ENCODE measurements around the gene GAPDHS.
A peak's percentile ranks its signal among the peaks of the same experiment; 100 is the strongest.

GAPDHS gene

DNA sequence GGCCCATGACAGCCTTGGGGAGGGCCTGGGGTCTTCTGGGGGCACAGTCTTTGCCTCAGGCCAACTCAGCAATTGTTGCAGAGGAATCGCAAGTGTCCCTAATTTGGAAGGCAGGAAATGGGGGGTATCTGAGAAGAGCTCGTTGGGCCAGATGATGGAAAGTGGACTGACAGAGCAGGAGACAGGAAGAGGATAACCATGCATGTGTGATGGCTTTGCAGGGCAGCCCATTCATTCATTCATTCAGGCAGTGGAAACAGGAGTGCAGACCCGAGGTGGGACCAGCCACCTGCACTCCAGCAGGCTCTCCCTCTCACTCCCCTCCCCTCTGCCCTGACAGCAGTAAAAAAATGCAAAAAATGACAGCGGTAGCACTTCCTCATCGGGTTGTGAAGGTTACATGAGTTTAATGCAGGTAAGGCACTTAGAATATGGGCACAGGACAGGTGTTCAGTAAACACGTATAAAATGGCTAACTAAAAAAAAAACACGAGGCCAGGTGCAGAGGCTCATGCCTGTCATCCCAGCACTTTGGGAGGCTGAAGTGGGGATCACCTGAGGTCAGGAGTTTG lies 7.2 kb downstream of the GAPDHS start:
- DNase-seq, result no peak

- no peak for DNase-seq
Observed at GRCh38 chr19:35542209-35542608, 9.0 kb downstream of the GAPDHS start.

DNA sequence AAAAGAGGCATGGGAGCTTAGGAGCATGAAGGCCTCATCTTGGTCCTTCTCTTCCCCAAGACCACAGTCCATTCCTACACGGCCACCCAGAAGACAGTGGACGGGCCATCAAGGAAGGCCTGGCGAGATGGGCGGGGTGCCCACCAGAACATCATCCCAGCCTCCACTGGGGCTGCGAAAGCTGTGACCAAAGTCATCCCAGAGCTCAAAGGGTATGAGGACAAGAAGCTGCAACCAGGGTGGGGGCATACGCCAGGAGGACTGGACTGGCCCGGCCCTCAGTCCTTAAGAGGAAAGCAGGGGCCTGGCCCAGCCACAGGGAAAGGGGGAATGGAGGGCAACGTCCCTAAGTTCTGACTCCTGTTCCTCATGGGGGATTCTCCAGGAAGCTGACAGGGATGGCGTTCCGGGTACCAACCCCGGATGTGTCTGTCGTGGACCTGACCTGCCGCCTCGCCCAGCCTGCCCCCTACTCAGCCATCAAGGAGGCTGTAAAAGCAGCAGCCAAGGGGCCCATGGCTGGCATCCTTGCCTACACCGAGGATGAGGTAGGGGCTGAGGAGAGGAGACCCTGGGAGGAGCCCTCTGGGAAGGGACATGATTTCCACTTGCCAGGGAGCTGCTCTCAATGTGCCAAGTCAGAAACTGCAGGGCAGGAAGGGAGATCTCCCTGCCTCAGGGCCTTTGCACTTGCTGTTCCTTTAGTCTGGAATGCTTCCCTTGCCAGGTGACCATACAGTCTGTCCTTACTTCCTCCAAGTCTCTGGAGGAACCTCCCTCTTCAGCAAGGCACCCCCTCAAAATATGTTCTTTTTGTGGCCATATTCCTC lies 10.2 kb downstream of the GAPDHS start:
- DNase-seq, result no peak

DNA sequence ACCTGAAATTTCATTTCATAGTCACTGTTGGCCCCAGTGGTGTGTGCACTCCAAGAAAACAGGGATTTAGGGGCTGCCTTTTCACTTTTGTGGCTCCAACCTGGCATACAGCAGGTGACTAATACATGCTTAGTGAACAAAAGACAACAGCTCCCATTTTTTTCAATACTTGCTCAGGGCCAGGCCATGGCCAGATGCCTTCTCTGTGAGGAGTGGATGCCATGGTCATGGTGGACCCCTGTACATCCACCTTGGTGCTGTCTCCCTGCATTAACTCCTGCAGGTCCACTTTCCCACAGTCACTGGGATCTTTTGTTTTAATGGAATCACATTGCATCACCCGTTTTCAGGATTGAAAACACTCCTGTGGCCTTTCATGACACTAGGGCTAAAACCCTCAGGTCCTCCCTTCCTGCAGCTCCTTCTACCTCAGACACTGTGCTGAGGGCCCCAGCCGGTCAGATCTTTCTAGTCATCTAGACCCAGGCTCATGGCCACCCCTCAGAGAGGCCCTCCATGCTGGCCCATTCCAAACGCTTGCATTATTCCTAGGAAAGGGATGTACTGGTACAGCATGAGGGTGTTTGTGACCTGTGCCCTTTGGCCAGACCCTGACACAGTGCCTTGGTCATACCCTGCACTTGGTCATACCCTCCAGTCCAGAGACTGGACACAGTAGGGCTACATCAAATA lies 11.0 kb downstream of the GAPDHS start:
- no peak for DNase-seq

GRCh38 chr19:35545001-35545854 lies 12.0 kb downstream of the GAPDHS start, which contains the start of gene TMEM147:
TSS of gene TMEM147 (plus strand) at chr19:35545626. CDS start at chr19:35545740, 114 bp downstream.
- DNase-seq, result peak; percentile 93 to 98 (median 96)

DNA sequence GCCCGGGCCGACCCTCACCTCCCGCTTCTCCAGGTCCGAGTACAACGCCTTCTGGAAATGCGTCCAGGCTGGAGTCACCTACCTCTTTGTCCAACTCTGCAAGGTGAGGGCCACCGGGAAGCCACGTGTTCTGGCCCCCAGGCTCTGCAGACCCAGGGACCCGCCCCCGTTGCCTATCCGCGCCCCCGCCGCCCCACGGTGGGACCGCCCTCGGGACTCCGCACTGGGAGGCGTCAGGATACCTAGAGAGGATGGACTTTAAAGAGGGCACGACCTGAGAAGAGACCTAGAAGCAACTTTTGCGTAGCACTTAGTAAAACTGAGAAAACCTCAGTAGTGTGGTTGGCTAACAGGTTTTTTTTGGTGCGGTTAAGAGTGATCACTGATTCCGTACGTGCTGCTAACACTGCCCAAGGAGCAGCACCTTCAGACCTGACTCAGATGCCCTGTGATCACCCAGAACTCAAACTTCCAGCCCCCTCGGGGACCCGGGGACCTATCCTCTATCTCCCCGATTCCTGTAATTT lies 12.7 kb downstream of the GAPDHS start:
- peak in 2 of 4 experiments; percentile 25 to 39 for DNase-seq

GRCh38 chr19:35546532-35546931 lies 13.3 kb downstream of the GAPDHS start:
- DNase-seq, result no peak

DNA sequence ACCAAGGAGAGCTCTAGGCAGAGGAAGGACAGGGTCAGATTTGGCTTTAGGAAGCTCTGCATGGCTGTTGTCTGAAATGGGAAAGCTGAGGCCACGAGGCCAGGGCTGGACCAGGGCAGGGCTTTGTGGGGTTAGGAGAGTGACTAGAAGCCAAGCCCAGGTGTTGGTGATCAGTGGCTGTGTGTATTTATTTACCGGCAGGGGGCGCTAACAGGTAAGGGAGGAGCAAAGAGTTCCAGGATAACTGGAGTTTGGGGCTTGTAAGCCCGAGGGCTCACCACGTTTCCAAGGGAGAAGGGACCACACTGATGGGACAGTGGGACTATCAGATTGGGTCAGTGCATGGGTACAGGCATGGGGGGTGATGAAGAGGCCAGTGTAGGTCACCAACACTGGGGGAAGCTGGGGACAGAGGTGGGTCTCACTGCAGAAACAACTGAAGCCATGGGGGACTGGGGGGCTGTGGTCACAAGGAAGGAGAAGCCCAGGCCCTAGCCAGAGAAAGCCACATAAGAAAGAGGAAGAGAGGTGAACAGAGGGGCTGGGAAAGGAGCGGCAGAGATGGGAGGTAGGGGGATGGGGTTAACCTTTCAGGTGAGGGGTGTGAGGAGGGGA lies 16.0 kb downstream of the GAPDHS start:
- DNase-seq, result peak; percentile 74 to 88 (median 78)

DNA sequence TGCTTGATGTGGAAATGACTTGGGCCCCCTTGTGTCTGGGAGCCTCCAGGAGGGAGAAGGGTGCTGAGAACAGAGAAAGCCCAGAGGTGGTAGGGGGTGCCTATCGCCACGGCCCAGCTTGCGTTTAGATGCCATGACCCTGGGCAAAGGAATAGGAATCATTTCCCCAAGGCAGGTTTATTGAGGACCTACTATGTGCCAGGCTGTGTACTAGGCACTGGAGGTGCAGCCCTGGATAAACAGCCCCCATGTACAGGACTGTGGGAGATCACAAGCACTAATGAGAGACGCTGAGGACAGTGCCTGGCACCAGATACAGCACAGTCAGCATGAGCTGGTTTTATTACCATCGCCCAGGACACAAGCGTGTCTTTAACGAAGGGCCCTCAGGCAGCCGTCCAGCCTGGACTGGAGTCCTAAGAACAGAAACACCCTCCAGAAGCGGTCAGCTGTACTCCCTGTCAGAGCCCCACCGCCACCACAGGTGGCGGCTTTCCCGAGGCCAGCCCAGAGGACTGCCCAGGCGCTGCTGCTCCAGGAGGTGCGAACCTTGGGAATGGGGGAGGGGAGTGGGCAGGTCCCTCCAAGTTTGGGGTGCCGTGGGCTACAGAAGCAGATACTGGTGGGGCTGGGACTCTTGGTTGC lies 16.7 kb downstream of the GAPDHS start:
- DNase-seq, result no peak

GRCh38 chr19:35551091-35551810 lies 18.0 kb downstream of the GAPDHS start:
- no peak for DNase-seq

DNA sequence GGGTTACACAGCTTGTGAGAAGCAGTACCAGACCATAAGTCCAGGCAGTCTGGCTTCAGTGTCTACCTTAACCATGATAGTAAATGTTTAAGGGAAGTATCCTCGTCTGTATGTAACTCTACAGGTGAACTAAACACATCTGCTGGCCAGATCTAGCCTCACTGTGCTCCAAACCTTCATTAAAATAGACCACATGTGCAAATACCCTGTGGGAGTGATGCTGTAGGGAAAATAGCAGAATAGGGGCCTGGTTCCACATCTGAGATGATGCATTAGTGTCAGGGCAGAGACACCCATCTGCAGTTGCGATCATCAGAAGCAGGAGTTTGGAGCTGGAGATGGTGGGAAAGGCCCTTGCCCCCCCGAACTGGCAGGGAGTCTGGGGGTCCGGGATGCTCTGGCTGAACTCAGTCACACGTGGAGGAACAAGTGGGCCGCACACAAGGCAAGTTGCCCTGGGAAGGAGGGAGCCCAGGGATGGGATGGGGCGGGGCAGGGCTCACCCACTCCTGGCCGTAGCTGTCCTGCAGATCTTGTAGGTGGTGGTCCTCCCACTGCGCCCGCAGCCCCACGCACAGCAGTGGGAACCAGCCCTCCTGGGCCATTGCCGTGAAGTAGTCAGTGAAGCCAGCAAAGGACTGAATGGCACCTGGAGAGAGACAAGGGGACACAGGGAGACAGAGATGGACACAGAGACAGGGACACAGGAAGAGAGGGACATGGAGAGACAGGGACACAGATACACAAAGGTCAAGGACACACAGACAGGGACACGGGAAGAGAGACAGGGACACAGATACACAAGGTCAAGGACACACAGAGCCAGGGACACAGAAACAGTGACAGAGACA lies 19.5 kb downstream of the GAPDHS start:
- DNase-seq, result no peak

GRCh38 chr19:35553385-35554000 lies 20.2 kb downstream of the GAPDHS start:
- DNase-seq, result no peak

DNA sequence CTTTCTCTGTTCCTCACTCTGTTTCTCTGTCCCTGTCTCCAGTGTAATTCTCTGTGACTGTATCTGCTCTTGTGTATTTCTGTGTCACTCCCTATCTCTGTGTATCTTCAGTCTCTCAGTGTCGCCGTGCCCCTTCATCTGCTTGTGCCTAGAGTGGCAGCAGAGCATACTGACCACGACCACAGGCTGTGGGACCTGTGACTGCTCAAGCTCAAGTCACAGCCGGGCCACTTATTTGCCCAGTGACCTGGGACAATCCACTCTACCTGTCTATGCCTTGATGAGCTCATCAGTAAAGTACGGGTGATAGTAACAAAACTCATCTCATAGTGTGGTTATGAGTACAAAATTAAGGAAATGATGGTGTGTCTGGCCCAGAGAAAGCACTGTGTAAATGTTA lies 20.8 kb downstream of the GAPDHS start:
- no peak for DNase-seq

- peak in 1 of 4 experiments; percentile 10 for DNase-seq
Observed at GRCh38 chr19:35555301-35556005, 22.2 kb downstream of the GAPDHS start.

DNA sequence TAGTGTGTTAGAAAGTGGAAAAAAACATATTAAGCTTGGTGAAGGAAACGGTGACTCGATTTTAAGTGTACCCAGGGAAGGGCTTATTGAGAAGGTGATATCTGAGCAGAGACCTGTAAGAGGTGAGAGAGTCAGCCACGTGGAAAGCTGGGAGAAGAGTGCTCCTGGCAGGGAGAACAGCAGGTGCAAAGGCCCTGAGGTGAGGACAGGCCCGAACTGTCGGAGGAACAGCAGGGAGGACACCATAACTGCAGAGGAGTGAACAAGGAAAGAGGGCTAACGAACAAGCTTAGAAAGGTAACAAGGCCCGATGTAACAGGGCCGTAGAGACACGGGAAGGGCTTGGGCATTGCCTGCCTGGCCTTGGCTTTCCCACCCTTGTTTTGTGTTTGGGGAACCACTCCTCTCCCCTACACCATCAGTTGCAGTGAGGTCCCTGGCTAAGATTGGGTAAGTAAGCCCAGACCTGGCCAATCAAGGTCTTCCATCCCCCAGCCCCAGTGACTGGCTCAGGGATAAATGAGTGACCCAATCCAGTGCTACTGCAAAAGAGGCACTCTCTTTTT lies 22.9 kb downstream of the GAPDHS start:
- no peak for DNase-seq

DNA sequence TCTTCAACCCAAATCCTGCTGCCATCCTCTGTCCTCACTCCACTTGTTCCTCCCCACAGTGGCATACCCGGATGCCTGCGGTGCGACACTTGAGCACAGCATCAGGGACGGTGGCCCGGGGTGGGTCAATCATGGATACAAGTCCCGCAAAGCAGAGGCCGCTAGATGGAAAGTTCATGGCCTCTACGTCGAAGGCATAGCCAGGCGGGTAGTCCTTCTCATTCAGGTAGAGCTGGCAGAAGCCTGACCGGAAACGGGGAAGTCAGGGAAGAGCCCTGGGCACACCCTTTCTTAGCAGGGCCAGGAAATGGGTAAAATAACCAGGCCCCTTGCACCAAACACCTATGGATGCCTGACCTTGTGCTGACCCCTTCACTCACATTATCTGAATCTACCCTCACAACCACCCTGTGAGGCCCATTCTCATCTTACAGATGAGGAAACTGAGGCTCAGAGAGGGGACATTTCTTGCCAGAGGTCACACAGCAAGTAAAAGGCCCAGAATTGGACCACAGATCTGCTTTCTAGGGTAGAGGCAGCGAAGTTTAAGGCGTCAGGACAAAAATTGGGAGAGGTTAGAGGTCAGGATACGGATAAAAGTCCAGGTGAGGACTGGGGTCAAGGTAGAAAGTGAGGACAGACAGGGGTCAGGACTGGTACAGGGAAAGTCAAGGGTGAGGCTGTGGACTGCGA lies 23.7 kb downstream of the GAPDHS start:
- no peak for DNase-seq
